Measurements from ENCODE around the gene PLXNA1.

PLXNA1 gene

DNA sequence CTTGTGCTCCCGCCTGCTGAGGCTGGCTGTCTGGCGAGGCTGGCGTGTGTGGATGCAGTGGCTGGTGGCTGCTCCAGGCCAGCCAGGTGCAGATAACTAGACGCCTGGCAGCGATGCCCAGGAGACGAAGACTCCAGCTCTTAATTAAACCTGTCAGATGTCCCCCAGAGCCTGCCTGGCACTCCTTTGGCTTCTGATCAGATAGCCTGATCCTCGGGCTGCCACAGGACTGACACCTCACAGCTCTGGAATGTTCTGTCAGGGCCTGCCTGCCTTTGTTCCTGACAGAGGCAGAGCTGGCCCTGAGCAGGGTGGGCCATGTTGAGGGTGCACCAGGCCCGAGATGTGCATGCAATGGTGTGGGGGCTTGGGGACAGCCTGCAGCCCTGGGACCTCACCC lies 36.5 kb downstream of the PLXNA1 start:
- no peaks in the 10 kb centered on the region for H3K9me3 ChIP-seq (ENCODE audit: insufficient read depth, low read length)
- no peak for TF ChIP-seq EZH2phosphoT487 (IDR thresholded peaks at IDR 0.05; ENCODE audit: low read depth)
- H3K4me1 ChIP-seq (ENCODE audit: low read length), result peaks cover 17% of the 10 kb centered on the region
- peaks cover 2% of the 10 kb centered on the region for H3K36me3 ChIP-seq (replicated peaks; ENCODE audit: low read depth, low read length)
- no peak overlapping the region for H3K9ac ChIP-seq (ENCODE audit: low read length)
- H3K4me2 ChIP-seq (ENCODE audit: low read length), result no peak overlapping the region
- H3K79me2 ChIP-seq (ENCODE audit: low read length), result no peaks in the 10 kb centered on the region
- no peak overlapping the region for H3K4me3 ChIP-seq (ENCODE audit: low read length)
- no peaks in the 10 kb centered on the region for H3K27me3 ChIP-seq (ENCODE audit: low read depth, low read length)
- no peaks in the 10 kb centered on the region for H4K20me1 ChIP-seq (ENCODE audit: insufficient read depth, low read length)
- no peak overlapping the region for H2AFZ ChIP-seq (ENCODE audit: low read depth, low read length)
- no peak overlapping the region for H3K27ac ChIP-seq (ENCODE audit: low read length)

DNA sequence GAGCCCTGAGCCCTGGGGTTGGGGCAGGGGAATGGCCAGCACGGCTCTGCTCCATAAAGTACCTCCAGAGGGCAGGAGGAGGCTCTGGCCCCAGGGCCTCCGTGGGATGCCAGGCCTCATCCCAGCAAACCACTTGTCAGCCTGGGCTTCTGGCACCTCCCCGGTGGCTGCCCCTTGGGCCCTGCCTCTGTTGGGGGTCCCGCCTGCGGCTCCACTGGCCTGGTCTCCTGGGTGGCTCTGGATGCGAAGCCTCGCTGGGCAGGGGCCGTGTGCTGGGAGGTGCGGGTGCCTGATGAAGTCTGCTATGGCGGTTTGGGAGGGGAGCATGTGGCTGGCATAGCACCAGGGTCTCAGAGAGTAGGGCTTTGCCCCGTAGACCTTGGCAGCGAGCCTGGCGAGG lies 37.6 kb downstream of the PLXNA1 start:
- H3K27me3 ChIP-seq (ENCODE audit: low read depth, low read length), result no peaks in the 10 kb centered on the region
- no peak overlapping the region for H3K9ac ChIP-seq (ENCODE audit: low read length)
- H4K20me1 ChIP-seq (ENCODE audit: insufficient read depth, low read length), result no peaks in the 10 kb centered on the region
- H3K9me3 ChIP-seq (ENCODE audit: insufficient read depth, low read length), result no peaks in the 10 kb centered on the region
- no peak overlapping the region for H3K27ac ChIP-seq (ENCODE audit: low read length)
- peaks cover 7% of the 10 kb centered on the region for H3K4me1 ChIP-seq (ENCODE audit: low read length)
- H2AFZ ChIP-seq (ENCODE audit: low read depth, low read length), result no peak overlapping the region
- TF ChIP-seq, protein P1, sequence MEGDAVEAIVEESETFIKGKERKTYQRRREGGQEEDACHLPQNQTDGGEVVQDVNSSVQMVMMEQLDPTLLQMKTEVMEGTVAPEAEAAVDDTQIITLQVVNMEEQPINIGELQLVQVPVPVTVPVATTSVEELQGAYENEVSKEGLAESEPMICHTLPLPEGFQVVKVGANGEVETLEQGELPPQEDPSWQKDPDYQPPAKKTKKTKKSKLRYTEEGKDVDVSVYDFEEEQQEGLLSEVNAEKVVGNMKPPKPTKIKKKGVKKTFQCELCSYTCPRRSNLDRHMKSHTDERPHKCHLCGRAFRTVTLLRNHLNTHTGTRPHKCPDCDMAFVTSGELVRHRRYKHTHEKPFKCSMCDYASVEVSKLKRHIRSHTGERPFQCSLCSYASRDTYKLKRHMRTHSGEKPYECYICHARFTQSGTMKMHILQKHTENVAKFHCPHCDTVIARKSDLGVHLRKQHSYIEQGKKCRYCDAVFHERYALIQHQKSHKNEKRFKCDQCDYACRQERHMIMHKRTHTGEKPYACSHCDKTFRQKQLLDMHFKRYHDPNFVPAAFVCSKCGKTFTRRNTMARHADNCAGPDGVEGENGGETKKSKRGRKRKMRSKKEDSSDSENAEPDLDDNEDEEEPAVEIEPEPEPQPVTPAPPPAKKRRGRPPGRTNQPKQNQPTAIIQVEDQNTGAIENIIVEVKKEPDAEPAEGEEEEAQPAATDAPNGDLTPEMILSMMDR (IDR thresholded peaks at IDR 0.05; ENCODE audit: low read depth, low read length), result no peak
- no peak for TF ChIP-seq EZH2phosphoT487 (IDR thresholded peaks at IDR 0.05; ENCODE audit: low read depth)
- H3K36me3 ChIP-seq (replicated peaks; ENCODE audit: low read depth, low read length), result peaks cover 2% of the 10 kb centered on the region
- H3K4me2 ChIP-seq (ENCODE audit: low read length), result no peak overlapping the region
- no peak overlapping the region for H3K4me3 ChIP-seq (ENCODE audit: low read length)
- H3K79me2 ChIP-seq (ENCODE audit: low read length), result no peaks in the 10 kb centered on the region

DNA sequence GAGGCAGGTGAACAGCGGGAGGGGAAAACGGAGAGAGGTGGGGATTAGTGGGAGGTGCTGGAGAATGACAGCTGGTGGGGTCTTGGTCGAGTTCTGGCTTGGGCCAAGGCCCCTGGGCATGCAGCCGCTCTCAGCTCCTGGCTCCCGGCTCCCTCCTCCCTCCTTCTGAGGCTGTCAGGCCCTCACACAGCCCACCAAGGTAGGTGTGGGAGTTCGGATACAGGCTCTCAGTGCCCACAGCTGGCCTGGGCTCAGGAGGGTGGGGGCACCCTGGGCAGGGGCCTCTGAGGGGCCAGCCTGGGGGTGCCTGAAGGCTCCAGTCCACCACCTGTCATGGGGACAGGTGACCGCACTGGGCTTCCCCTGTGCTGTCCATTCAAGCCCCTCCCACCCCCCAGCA lies 39.9 kb downstream of the PLXNA1 start:
- no peak overlapping the region for H2AFZ ChIP-seq (ENCODE audit: low read depth, low read length)
- H3K79me2 ChIP-seq (ENCODE audit: low read length), result no peaks in the 10 kb centered on the region
- H3K27me3 ChIP-seq (ENCODE audit: low read depth, low read length), result no peaks in the 10 kb centered on the region
- H3K4me3 ChIP-seq (ENCODE audit: low read length), result no peak overlapping the region
- H3K4me2 ChIP-seq (ENCODE audit: low read length), result no peak overlapping the region
- H4K20me1 ChIP-seq (ENCODE audit: insufficient read depth, low read length), result no peaks in the 10 kb centered on the region
- H3K9ac ChIP-seq (ENCODE audit: low read length), result no peak overlapping the region
- H3K4me1 ChIP-seq (ENCODE audit: low read length), result no peaks in the 10 kb centered on the region
- TF ChIP-seq, protein P1 (IDR thresholded peaks at IDR 0.05; ENCODE audit: low read depth, low read length), result no peak
- no peak for TF ChIP-seq EZH2phosphoT487 (IDR thresholded peaks at IDR 0.05; ENCODE audit: low read depth)
- H3K36me3 ChIP-seq (replicated peaks; ENCODE audit: low read depth, low read length), result peaks cover 2% of the 10 kb centered on the region
- H3K27ac ChIP-seq (ENCODE audit: low read length), result no peak overlapping the region
- H3K9me3 ChIP-seq (ENCODE audit: insufficient read depth, low read length), result no peaks in the 10 kb centered on the region

DNA sequence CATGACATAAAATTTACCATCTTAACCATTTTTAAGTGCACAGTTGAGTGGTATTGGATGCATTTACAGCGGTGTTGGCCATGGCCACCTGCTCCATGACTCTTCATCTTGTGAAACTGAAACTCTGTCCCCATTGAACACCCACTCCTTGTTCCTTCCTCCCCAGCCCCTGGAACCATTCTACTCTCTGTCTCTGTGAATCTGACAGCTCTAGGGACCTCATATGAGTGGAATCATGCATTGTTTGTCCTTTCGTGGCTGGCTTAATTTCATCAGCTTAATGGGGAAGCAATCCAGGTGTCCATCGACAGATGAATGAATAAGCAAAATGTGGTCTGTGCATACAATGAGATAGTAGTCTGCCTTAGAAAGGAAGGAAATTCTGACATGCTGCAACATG lies 42.5 kb downstream of the PLXNA1 start:
- Histone ChIP-seq H2AFZ (ENCODE audit: low read depth, low read length) (no peak overlapping the region), H3K36me3 (replicated peaks; ENCODE audit: low read depth, low read length) (no peaks in the 10 kb centered on the region), H3K4me3 (ENCODE audit: low read length) (no peak overlapping the region), H3K27me3 (ENCODE audit: low read depth, low read length) (no peaks in the 10 kb centered on the region), H4K20me1 (ENCODE audit: insufficient read depth, low read length) (no peaks in the 10 kb centered on the region), H3K79me2 (ENCODE audit: low read length) (no peaks in the 10 kb centered on the region), H3K9me3 (ENCODE audit: insufficient read depth, low read length) (no peaks in the 10 kb centered on the region), H3K9ac (ENCODE audit: low read length) (no peak overlapping the region), H3K4me2 (ENCODE audit: low read length) (no peak overlapping the region), H3K4me1 (ENCODE audit: low read length) (no peaks in the 10 kb centered on the region), H3K27ac (ENCODE audit: low read length) (no peak overlapping the region)
- no peak for TF ChIP-seq EZH2phosphoT487 (IDR thresholded peaks at IDR 0.05; ENCODE audit: low read depth)
- TF ChIP-seq, protein P1 (IDR thresholded peaks at IDR 0.05; ENCODE audit: low read depth, low read length), result no peak

DNA sequence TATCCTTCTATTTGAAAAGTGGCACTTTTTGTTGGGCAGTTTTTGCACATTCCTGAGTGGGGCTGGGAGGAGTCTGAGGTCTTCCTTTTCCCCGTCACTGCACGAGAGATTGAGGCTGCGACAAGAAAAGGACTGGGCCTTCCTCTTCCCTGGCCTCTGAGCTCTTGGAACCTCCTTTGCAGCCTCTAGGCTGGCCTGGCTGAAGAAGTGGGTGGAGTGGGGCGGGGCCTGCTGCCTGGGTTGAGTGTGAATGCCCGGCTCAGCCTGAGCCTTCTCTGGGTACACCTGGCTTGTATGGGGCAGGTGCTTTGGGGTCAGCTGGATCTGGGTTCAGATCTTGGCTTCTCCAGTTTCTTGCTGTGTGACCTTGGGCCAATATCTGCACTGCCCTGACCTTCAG lies 43.1 kb downstream of the PLXNA1 start:
- no peaks in the 10 kb centered on the region for H3K36me3 ChIP-seq (replicated peaks; ENCODE audit: low read depth, low read length)

More for the DNA sequence above, 43.1 kb downstream of the PLXNA1 start:
- Histone ChIP-seq H3K27ac (ENCODE audit: low read length) (no peak overlapping the region), H3K4me2 (ENCODE audit: low read length) (no peak overlapping the region), H3K27me3 (ENCODE audit: low read depth, low read length) (no peaks in the 10 kb centered on the region), H3K79me2 (ENCODE audit: low read length) (no peaks in the 10 kb centered on the region), H3K4me3 (ENCODE audit: low read length) (no peak overlapping the region), H2AFZ (ENCODE audit: low read depth, low read length) (no peak overlapping the region), H4K20me1 (ENCODE audit: insufficient read depth, low read length) (no peaks in the 10 kb centered on the region), H3K9ac (ENCODE audit: low read length) (no peak overlapping the region), H3K4me1 (ENCODE audit: low read length) (no peaks in the 10 kb centered on the region), H3K9me3 (ENCODE audit: insufficient read depth, low read length) (no peaks in the 10 kb centered on the region)
- no peak for TF ChIP-seq EZH2phosphoT487 (IDR thresholded peaks at IDR 0.05; ENCODE audit: low read depth)
- TF ChIP-seq, protein P1 (IDR thresholded peaks at IDR 0.05; ENCODE audit: low read depth, low read length), result no peak
